ENCODE results near the gene ZNF445. TPM values are rescaled to one million over a fixed set of nuclear protein-coding genes. Genes with fewer than 3 reads are reported as not detected.

Gene ZNF445
- total and polyA plus RNA-seq, 2 of the 8 experiments (the other 6 are each of a cell fraction or from before 2014, with no cell fraction given), result 3.3 to 26.3 TPM

- TF ChIP-seq ATF3 (IDR thresholded peaks at IDR 0.05; ENCODE audit: insufficient read depth, low read depth, low read length) (no peak), HDAC2 (IDR thresholded peaks at IDR 0.05; ENCODE audit: borderline replicate concordance in 1 of 2, low read depth in 2 of 2, low read length in 2 of 2) (no peak), SIN3A (conservative IDR thresholded peaks at IDR 0.05 in 1 of 2, IDR thresholded peaks at IDR 0.05 in 1 of 2; ENCODE audit: low read depth in 1 of 2, low read length in 2 of 2) (no peak)
Measured at GRCh38 chr3:44501971-44502370, 24.5 kb upstream of the ZNF445 start (continued).
